SK-N-SH treated with all-trans-retinoic acid at 6 μM for 48 hours (cell line): ENCODE measurements around the gene TPSD1.
A peak's percentile ranks its signal among the peaks of the same experiment; 100 is the strongest.

Experiments
- ATAC-seq: fragments of 200-7000 bp; cut with Tn5 transposase; 3 replicates; pipeline ENCODE4 v1.9.1; 2020; ENCODE audit warnings: mild to moderate bottlenecking, moderate library complexity
- ARNTL ChIP-seq: fragments of 450-650 bp; formaldehyde crosslinking; IDR thresholded peaks from 2 replicates; pipeline ENCODE4 v1.5.0; 2020; ENCODE audit warnings: low read depth, mild to moderate bottlenecking, moderate library complexity, borderline replicate concordance
- BACH2 ChIP-seq: fragments of 250-450 bp; sonication (Bioruptor Pico); IDR thresholded peaks from 2 replicates; pipeline ENCODE4 v1.9.0; 2021; ENCODE audit warnings: mild to moderate bottlenecking, borderline replicate concordance
- CSDC2 ChIP-seq: fragments of 250-450 bp; sonication (Bioruptor Pico); IDR thresholded peaks from 2 replicates; pipeline ENCODE4 v1.5.0; 2020; ENCODE audit warnings: mild to moderate bottlenecking, moderate library complexity
- ESRRG ChIP-seq: fragments of 250-450 bp; sonication (Bioruptor Pico); IDR thresholded peaks from 2 replicates; pipeline ENCODE4 v1.6.1; 2021; ENCODE audit warnings: mild to moderate bottlenecking
- GLIS3 ChIP-seq: fragments of 250-450 bp; sonication (Bioruptor Pico); IDR thresholded peaks from 2 replicates; pipeline ENCODE4 v1.5.0; 2020; ENCODE audit warnings: mild to moderate bottlenecking, moderate library complexity
- ISL1 ChIP-seq: fragments of 250-450 bp; sonication (Bioruptor Pico); IDR thresholded peaks from 2 replicates; pipeline ENCODE4 v2.1.2; 2022; ENCODE audit warnings: mild to moderate bottlenecking, moderate library complexity
- OSR1 ChIP-seq: fragments of 250-450 bp; sonication (Bioruptor Pico); IDR thresholded peaks from 2 replicates; pipeline ENCODE4 v1.8.0; 2022; ENCODE audit warnings: moderate library complexity, mild to moderate bottlenecking, inconsistent platforms
- PPARA ChIP-seq: fragments of 250-450 bp; sonication (Bioruptor Pico); IDR thresholded peaks from 2 replicates; pipeline ENCODE4 v1.5.0; 2020; ENCODE audit warnings: mild to moderate bottlenecking, borderline replicate concordance
- RARB ChIP-seq: fragments of 250-450 bp; sonication (Bioruptor Pico); IDR thresholded peaks from 2 replicates; pipeline ENCODE4 v1.8.0; 2021; ENCODE audit warnings: mild to moderate bottlenecking, moderate library complexity
- SNAI2 ChIP-seq: fragments of 250-450 bp; sonication (Bioruptor Pico); IDR thresholded peaks from 2 replicates; pipeline ENCODE4 v1.5.0; 2020; ENCODE audit warnings: mild to moderate bottlenecking, moderate library complexity
- TCF4 ChIP-seq: fragments of 250-450 bp; sonication (Bioruptor Pico); IDR thresholded peaks from 2 replicates; pipeline ENCODE4 v1.8.0; 2021; ENCODE audit warnings: mild to moderate bottlenecking, moderate library complexity, borderline replicate concordance
- TOX ChIP-seq: fragments of 250-450 bp; sonication (Bioruptor Pico); IDR thresholded peaks from 2 replicates; pipeline ENCODE4 v1.8.0; 2021; ENCODE audit warnings: mild to moderate bottlenecking, moderate library complexity, borderline replicate concordance
- TSHZ2 ChIP-seq: fragments of 250-450 bp; sonication (Bioruptor Pico); IDR thresholded peaks from 2 replicates; pipeline ENCODE4 v1.5.0; 2020; ENCODE audit warnings: mild to moderate bottlenecking, moderate library complexity
- ZC3H10 ChIP-seq: fragments of 250-450 bp; sonication (Bioruptor Pico); IDR thresholded peaks from 2 replicates; pipeline ENCODE4 v1.5.1; 2021; ENCODE audit warnings: mild to moderate bottlenecking, moderate library complexity
- ZFP3 ChIP-seq: fragments of 250-450 bp; sonication (Bioruptor Pico); IDR thresholded peaks from 2 replicates; pipeline ENCODE4 v1.5.0; 2020; ENCODE audit warnings: mild to moderate bottlenecking, moderate library complexity
- ZFP30 ChIP-seq: fragments of 450-650 bp; formaldehyde crosslinking; IDR thresholded peaks from 2 replicates; pipeline ENCODE4 v1.5.0; 2022; ENCODE audit warnings: mild to moderate bottlenecking, moderate library complexity
- ZNF565 ChIP-seq: fragments of 450-650 bp; formaldehyde crosslinking; conservative IDR thresholded peaks from 2 replicates; pipeline ENCODE4 v1.5.0; 2020; ENCODE audit warnings: low read depth, mild to moderate bottlenecking, moderate library complexity
- ZNF70 ChIP-seq: fragments of 450-650 bp; formaldehyde crosslinking; IDR thresholded peaks from 2 replicates; pipeline ENCODE4 v1.5.0; 2020; ENCODE audit warnings: mild to moderate bottlenecking, moderate library complexity
- ZNF8 ChIP-seq: fragments of 450-650 bp; formaldehyde crosslinking; IDR thresholded peaks from 2 replicates; pipeline ENCODE4 v1.5.0; 2020; ENCODE audit warnings: mild to moderate bottlenecking, moderate library complexity
- TF ChIP-seq, protein P1 (sequence below): fragments of 250-450 bp; sonication (Bioruptor Pico); IDR thresholded peaks from 2 replicates; pipeline ENCODE4 v1.5.1; 2020; ENCODE audit warnings: low read depth, mild to moderate bottlenecking, moderate library complexity
- TF ChIP-seq, protein P2 (sequence below): fragments of 250-450 bp; sonication (Bioruptor Pico); IDR thresholded peaks from 2 replicates; pipeline ENCODE4 v1.5.1; 2021; ENCODE audit warnings: mild to moderate bottlenecking, moderate library complexity
- TF ChIP-seq, protein P3 (sequence below): fragments of 250-450 bp; sonication (Bioruptor Pico); IDR thresholded peaks from 2 replicates; pipeline ENCODE4 v1.8.0; 2021; ENCODE audit warnings: low read depth, mild to moderate bottlenecking, moderate library complexity, borderline replicate concordance
- TF ChIP-seq, protein P4 (sequence below): fragments of 250-450 bp; sonication (Bioruptor Pico); IDR thresholded peaks from 2 replicates; pipeline ENCODE4 v1.8.0; 2020; ENCODE audit warnings: mild to moderate bottlenecking, moderate library complexity, borderline replicate concordance

TPSD1 gene

GRCh38 chr16:1255276-1256122 is at the start of gene TPSD1:
TSS of gene TPSD1 (plus strand) at chr16:1256069. CDS start at chr16:1256281, 212 bp downstream.
- 0 out of 3 replicates have a peak, but pooled peaks have one; percentile 5 for ATAC-seq

GRCh38 chr16:1206326-1206725 is 49.5 kb upstream of the TPSD1 start:
- TF ChIP-seq ZC3H10 (CRISPR knock-in tag) (no peak), ZNF70 (CRISPR knock-in tag) (no peak), ESRRG (CRISPR knock-in tag) (no peak), ARNTL (CRISPR knock-in tag) (no peak)
- no peak for ATAC-seq

DNA sequence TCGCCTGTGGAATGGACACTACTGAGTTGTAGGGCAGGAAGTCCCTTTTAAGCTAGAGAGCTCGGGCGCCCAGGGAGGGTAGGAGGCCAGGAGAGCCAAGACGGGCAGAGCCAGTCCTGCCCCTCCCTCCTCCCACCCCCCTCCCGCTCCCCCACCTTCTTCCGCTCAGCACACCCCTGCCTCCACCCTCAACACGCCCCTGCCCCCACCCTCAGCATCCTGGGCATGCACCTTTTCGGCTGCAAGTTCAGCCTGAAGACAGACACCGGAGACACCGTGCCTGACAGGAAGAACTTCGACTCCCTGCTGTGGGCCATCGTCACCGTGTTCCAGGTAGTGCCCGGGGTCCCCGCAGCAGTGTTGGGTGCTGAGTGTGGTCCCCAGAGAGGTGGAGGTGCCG is 49.1 kb upstream of the TPSD1 start:
- TF ChIP-seq, protein P1, sequence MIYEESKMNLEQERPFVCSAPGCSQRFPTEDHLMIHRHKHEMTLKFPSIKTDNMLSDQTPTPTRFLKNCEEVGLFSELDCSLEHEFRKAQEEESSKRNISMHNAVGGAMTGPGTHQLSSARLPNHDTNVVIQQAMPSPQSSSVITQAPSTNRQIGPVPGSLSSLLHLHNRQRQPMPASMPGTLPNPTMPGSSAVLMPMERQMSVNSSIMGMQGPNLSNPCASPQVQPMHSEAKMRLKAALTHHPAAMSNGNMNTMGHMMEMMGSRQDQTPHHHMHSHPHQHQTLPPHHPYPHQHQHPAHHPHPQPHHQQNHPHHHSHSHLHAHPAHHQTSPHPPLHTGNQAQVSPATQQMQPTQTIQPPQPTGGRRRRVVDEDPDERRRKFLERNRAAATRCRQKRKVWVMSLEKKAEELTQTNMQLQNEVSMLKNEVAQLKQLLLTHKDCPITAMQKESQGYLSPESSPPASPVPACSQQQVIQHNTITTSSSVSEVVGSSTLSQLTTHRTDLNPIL, result no peak
- no peak for TF ChIP-seq ZNF70 (CRISPR knock-in tag)
- TF ChIP-seq TCF4 (CRISPR knock-in tag), result no peak
- TF ChIP-seq GLIS3 (CRISPR knock-in tag), result no peak
- TF ChIP-seq ISL1 (CRISPR knock-in tag), result no peak
- no peak for TF ChIP-seq TOX (CRISPR knock-in tag)
- no peak for TF ChIP-seq ZNF565 (CRISPR knock-in tag)
- no peak for TF ChIP-seq ZNF8
- no peak for TF ChIP-seq RARB (CRISPR knock-in tag)
- TF ChIP-seq TSHZ2, result no peak
- TF ChIP-seq ZFP3 (CRISPR knock-in tag), result no peak
- no peak for TF ChIP-seq ZC3H10 (CRISPR knock-in tag)
- TF ChIP-seq ESRRG (CRISPR knock-in tag), result no peak
- no peak for TF ChIP-seq CSDC2 (CRISPR knock-in tag)
- no peak for TF ChIP-seq SNAI2
- TF ChIP-seq PPARA (CRISPR knock-in tag), result no peak
- no peak for TF ChIP-seq OSR1 (CRISPR knock-in tag)
- TF ChIP-seq, protein P2, sequence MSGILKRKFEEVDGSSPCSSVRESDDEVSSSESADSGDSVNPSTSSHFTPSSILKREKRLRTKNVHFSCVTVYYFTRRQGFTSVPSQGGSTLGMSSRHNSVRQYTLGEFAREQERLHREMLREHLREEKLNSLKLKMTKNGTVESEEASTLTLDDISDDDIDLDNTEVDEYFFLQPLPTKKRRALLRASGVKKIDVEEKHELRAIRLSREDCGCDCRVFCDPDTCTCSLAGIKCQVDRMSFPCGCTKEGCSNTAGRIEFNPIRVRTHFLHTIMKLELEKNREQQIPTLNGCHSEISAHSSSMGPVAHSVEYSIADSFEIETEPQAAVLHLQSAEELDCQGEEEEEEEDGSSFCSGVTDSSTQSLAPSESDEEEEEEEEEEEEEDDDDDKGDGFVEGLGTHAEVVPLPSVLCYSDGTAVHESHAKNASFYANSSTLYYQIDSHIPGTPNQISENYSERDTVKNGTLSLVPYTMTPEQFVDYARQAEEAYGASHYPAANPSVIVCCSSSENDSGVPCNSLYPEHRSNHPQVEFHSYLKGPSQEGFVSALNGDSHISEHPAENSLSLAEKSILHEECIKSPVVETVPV (CRISPR knock-in tag), result no peak
- TF ChIP-seq, protein P3, sequence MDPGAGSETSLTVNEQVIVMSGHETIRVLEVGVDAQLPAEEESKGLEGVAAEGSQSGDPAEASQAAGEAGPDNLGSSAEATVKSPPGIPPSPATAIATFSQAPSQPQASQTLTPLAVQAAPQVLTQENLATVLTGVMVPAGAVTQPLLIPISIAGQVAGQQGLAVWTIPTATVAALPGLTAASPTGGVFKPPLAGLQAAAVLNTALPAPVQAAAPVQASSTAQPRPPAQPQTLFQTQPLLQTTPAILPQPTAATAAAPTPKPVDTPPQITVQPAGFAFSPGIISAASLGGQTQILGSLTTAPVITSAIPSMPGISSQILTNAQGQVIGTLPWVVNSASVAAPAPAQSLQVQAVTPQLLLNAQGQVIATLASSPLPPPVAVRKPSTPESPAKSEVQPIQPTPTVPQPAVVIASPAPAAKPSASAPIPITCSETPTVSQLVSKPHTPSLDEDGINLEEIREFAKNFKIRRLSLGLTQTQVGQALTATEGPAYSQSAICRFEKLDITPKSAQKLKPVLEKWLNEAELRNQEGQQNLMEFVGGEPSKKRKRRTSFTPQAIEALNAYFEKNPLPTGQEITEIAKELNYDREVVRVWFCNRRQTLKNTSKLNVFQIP (CRISPR knock-in tag), result no peak
- TF ChIP-seq BACH2 (CRISPR knock-in tag), result no peak
- no peak for ATAC-seq

DNA sequence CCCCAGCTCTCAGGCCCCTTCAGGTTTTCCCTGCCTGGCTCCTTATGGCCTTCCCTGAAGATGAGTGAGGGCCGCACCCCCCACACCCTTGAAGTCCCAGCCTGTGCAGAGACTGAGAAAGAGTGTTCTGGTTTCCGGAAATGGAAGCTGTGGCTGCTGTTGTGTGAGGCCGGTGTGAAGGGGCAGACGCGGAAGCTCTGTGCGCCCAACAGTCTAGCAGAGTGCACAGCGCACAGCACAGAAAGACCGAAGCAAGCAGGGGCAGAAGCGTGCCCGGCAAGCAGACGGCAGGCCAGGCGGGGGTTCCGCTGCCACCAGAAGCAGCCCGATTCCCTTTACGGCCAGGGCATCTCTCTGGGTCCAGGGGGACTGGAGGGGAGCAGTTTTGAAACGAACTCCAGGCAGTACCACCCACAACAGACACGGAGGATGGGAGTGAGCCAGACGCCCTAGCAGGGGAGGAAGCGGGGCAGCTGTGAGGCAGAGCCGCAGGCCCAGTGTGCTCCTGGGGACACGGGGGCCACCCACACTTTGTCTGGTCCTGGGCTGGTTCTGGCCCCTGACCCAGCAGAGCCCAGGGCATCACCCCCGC is 47.5 kb upstream of the TPSD1 start:
- ATAC-seq, result peak; percentile 31
- TF ChIP-seq SNAI2, result no peak
- TF ChIP-seq, protein P3 (CRISPR knock-in tag), result no peak
- no peak for TF ChIP-seq TOX (CRISPR knock-in tag)
- no peak for TF ChIP-seq ZC3H10 (CRISPR knock-in tag)
- no peak for TF ChIP-seq GLIS3 (CRISPR knock-in tag)
- TF ChIP-seq ZFP30 (CRISPR knock-in tag), result no peak
- TF ChIP-seq, protein P4, sequence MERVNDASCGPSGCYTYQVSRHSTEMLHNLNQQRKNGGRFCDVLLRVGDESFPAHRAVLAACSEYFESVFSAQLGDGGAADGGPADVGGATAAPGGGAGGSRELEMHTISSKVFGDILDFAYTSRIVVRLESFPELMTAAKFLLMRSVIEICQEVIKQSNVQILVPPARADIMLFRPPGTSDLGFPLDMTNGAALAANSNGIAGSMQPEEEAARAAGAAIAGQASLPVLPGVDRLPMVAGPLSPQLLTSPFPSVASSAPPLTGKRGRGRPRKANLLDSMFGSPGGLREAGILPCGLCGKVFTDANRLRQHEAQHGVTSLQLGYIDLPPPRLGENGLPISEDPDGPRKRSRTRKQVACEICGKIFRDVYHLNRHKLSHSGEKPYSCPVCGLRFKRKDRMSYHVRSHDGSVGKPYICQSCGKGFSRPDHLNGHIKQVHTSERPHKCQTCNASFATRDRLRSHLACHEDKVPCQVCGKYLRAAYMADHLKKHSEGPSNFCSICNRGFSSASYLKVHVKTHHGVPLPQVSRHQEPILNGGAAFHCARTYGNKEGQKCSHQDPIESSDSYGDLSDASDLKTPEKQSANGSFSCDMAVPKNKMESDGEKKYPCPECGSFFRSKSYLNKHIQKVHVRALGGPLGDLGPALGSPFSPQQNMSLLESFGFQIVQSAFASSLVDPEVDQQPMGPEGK (CRISPR knock-in tag), result no peak
- TF ChIP-seq CSDC2 (CRISPR knock-in tag), result no peak
- no peak for TF ChIP-seq PPARA (CRISPR knock-in tag)
- TF ChIP-seq ZFP3 (CRISPR knock-in tag), result no peak
- no peak for TF ChIP-seq ZNF70 (CRISPR knock-in tag)
- TF ChIP-seq BACH2 (CRISPR knock-in tag), result no peak
- no peak for TF ChIP-seq TCF4 (CRISPR knock-in tag)
- no peak for TF ChIP-seq ARNTL (CRISPR knock-in tag)
